Keratinocyte (primary cell): ENCODE results near the gene BMAL2.

Experiments used
- EZH2 ChIP-seq: IDR thresholded peaks from one replicate; pipeline ENCODE4 v1.6.1; 2012; ENCODE audit warnings: inconsistent platforms, mild to moderate bottlenecking, low read length, moderate library complexity
- TF ChIP-seq, protein P1 (sequence below), 3 experiments: IDR thresholded peaks in 1 of 3; conservative IDR thresholded peaks in 1 of 3; optimal IDR thresholded peaks in 1 of 3; 2 replicates in 2 of 3; 3 replicates in 1 of 3; pipeline versions ENCODE3 to v1.5.1; 2011; ENCODE audit warnings: low read length in 3 of 3, mild to moderate bottlenecking in 3 of 3, moderate library complexity in 2 of 3, control low read depth in 1 of 3, inconsistent platforms in 1 of 3; ENCODE audit not compliant: insufficient read depth in 2 of 3; ENCODE audit errors: extremely low read depth in 1 of 3

DNA sequence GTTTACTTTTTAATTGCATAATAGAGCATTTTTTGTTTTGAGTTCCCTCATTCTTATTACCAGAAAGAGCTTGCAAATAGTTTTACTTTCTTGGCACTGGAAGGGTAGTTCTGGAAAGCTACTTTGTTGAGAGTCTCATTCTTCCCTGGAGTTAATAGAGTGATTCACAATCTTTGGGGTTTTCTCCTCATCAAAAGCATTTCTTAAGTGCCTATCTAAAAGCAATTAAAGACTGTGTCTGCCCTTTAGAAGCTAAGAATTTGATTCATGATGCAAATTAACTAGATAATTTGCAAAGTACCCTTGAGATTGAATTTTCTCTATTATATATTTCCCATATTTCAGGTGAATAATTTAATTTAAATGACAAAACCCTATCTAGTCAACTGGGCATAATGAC lies 8.1 kb upstream of the BMAL2 start:
- TF ChIP-seq, protein P1, sequence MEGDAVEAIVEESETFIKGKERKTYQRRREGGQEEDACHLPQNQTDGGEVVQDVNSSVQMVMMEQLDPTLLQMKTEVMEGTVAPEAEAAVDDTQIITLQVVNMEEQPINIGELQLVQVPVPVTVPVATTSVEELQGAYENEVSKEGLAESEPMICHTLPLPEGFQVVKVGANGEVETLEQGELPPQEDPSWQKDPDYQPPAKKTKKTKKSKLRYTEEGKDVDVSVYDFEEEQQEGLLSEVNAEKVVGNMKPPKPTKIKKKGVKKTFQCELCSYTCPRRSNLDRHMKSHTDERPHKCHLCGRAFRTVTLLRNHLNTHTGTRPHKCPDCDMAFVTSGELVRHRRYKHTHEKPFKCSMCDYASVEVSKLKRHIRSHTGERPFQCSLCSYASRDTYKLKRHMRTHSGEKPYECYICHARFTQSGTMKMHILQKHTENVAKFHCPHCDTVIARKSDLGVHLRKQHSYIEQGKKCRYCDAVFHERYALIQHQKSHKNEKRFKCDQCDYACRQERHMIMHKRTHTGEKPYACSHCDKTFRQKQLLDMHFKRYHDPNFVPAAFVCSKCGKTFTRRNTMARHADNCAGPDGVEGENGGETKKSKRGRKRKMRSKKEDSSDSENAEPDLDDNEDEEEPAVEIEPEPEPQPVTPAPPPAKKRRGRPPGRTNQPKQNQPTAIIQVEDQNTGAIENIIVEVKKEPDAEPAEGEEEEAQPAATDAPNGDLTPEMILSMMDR (optimal IDR thresholded peaks at IDR 0.05 in 1 of 3, IDR thresholded peaks at IDR 0.05 in 1 of 3, conservative IDR thresholded peaks at IDR 0.05 in 1 of 3; ENCODE audit: extremely low read depth in 1 of 3, insufficient read depth in 2 of 3, low read length in 3 of 3) = no peak
- no peak for TF ChIP-seq EZH2
